ENCODE results near the gene AUTS2. TPM values are rescaled to one million over a fixed set of nuclear protein-coding genes. Genes with fewer than 3 reads are reported as not detected.

The AUTS2 gene
- total RNA-seq, 1 experiment from 2014 or later, result 256 TPM

DNA sequence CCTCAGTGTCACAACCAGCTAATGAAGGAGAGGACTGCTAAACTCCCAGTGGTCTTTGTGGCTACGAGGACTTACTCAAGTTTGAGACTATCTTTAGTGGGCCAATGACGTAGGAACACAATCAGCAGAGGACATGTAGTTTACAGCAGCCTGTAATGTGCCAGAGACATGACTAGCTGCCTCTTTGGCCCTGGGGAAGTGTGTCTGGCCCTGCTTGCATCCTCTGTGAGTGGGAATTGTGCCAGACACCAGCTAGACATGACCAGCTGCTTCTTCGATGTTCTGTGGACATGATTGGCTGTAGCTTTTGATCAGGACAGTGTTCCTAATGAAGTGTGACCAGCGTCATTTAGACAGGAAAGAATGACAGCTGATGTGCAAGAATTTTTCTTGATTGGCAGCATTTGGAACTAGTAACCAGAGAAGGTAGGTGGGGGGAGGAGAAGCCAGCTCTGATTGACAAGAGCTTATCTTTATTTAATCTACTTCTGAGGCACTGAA is 141.7 kb downstream of the AUTS2 start:
- no peak overlapping the region for H2BK5ac ChIP-seq (ENCODE audit: insufficient read length, low read length)
- no peaks in the 10 kb centered on the region for H3K27me3 ChIP-seq (ENCODE audit: insufficient read depth, low read length)
- H3K79me1 ChIP-seq (ENCODE audit: insufficient read depth, low read depth, low read length, poor library complexity, severe bottlenecking), result no peaks in the 10 kb centered on the region
- no peak overlapping the region for H4K8ac ChIP-seq (replicated peaks; ENCODE audit: insufficient read length, low read depth, low read length)
- H3K9ac ChIP-seq (ENCODE audit: extremely low read depth, insufficient read length, low read length), result no peak overlapping the region
- H2BK120ac ChIP-seq (ENCODE audit: low read depth, low read length, poor library complexity, severe bottlenecking), result no peak overlapping the region
- no peak overlapping the region for H3K4ac ChIP-seq (ENCODE audit: low read depth, low read length)
- no CpG with 5 or more reads among the region's 4 CpGs for WGBS (ENCODE audit: extremely low coverage, insufficient read length, low lambda C conversion rate)
- H3K14ac ChIP-seq (ENCODE audit: insufficient read depth, low read length), result no peak overlapping the region
- H3K4me1 ChIP-seq (ENCODE audit: insufficient read depth, low read length), result peaks cover 8% of the 10 kb centered on the region; the same call in 1 of the 2 replicates
- no peaks in the 10 kb centered on the region for H3K9me3 Mint-ChIP-seq
- H2BK12ac ChIP-seq (ENCODE audit: insufficient read length, low read depth, low read length), result no peak overlapping the region
- no peak for DNase-seq
- H4K91ac ChIP-seq (ENCODE audit: insufficient read length, low read depth, low read length), result no peak overlapping the region
- no peaks in the 10 kb centered on the region for H3K79me2 ChIP-seq (ENCODE audit: insufficient read depth, low read length)
- H3K4me1 Mint-ChIP-seq, result peaks cover 40 to 44% of the 10 kb centered on the region in 2 experiments
- no peak overlapping the region for H4K5ac ChIP-seq (ENCODE audit: insufficient read length, low read depth, low read length)
- no peak overlapping the region for H3K23ac ChIP-seq (ENCODE audit: insufficient read length, low read depth, low read length)
- H3K9me3 ChIP-seq (ENCODE audit: control insufficient read depth, low read depth, low read length), result no peaks in the 10 kb centered on the region
- no peaks in the 10 kb centered on the region for H4K20me1 ChIP-seq (ENCODE audit: control insufficient read depth, insufficient read depth, insufficient read length)
- H3K27ac Mint-ChIP-seq, result no peak overlapping the region
- H3K27ac ChIP-seq (ENCODE audit: insufficient read length, low read depth, low read length), result no peak overlapping the region
- no peaks in the 10 kb centered on the region for H3K36me3 Mint-ChIP-seq (ENCODE audit: insufficient read depth in 1 of 3, low read depth in 3 of 3)
- no peak overlapping the region for H3T11ph ChIP-seq (ENCODE audit: low read length)
- no peak overlapping the region for H3K4me3 Mint-ChIP-seq
- H2AFZ ChIP-seq (ENCODE audit: low read length), result no peak overlapping the region
- TF ChIP-seq, protein P1, sequence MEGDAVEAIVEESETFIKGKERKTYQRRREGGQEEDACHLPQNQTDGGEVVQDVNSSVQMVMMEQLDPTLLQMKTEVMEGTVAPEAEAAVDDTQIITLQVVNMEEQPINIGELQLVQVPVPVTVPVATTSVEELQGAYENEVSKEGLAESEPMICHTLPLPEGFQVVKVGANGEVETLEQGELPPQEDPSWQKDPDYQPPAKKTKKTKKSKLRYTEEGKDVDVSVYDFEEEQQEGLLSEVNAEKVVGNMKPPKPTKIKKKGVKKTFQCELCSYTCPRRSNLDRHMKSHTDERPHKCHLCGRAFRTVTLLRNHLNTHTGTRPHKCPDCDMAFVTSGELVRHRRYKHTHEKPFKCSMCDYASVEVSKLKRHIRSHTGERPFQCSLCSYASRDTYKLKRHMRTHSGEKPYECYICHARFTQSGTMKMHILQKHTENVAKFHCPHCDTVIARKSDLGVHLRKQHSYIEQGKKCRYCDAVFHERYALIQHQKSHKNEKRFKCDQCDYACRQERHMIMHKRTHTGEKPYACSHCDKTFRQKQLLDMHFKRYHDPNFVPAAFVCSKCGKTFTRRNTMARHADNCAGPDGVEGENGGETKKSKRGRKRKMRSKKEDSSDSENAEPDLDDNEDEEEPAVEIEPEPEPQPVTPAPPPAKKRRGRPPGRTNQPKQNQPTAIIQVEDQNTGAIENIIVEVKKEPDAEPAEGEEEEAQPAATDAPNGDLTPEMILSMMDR (conservative IDR thresholded peaks at IDR 0.05), result no peak
- H2BK20ac ChIP-seq (ENCODE audit: low read depth, low read length, poor library complexity, severe bottlenecking), result no peak overlapping the region
- H3K27me3 Mint-ChIP-seq (ENCODE audit: low read depth), result no peaks in the 10 kb centered on the region; the same call in 1 of the 2 replicates
- H3K18ac ChIP-seq (ENCODE audit: insufficient read length, low read depth, low read length), result no peak overlapping the region
- no peak overlapping the region for H3K56ac ChIP-seq (ENCODE audit: insufficient read length, low read depth, low read length)
- H3K4me2 ChIP-seq (ENCODE audit: insufficient read depth, insufficient read length, low read length), result no peak overlapping the region
- no peaks in the 10 kb centered on the region for H3K23me2 ChIP-seq (ENCODE audit: insufficient read length, low read depth, low read length, poor library complexity, severe bottlenecking)
- no peak overlapping the region for H2AK5ac ChIP-seq (ENCODE audit: insufficient read length, low read length)
- H2BK15ac ChIP-seq (ENCODE audit: low read depth, low read length), result no peak overlapping the region

Measured in H9 (cell line).